ENCODE results near the gene PDE8A. TPM values are rescaled to one million over a fixed set of nuclear protein-coding genes. Genes with fewer than 3 reads are reported as not detected.

The PDE8A gene
- total and polyA plus RNA-seq, 5 experiments from 2014 or later: 0.90 to 32.3 (median 3.0) TPM

DNA sequence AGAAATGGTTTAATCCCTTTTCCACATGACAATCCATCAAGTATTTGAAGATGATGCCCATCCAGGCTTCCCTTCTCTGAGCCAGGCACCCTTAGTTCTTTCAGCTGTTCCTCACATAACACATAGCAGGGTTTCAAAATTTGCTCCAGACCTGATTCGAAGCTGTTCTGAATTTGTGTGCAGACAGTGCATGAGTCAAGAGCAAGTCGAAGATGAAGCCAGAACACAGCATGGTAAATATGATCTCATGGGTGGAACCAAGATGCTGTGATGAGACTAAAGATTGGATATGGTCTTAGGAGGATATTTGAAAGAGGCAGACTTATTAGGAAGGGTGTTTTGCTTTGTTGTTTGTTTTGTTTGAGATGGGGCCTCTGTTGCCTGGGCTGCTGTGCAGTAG lies 32.6 kb upstream of the PDE8A start:
- H3K4me3 Mint-ChIP-seq: no peak overlapping the region
- no peak for ATAC-seq
- peaks cover 0 to 2% (median 0%) of the 10 kb centered on the region in 3 donors for H3K36me3 Mint-ChIP-seq
- H3K27ac Mint-ChIP-seq: no peak overlapping the region
- peaks cover 0 to 7% (median 0%) of the 10 kb centered on the region in 5 donors for H3K27me3 Mint-ChIP-seq
- DNase-seq: no peak
- no peaks in the 10 kb centered on the region for H3K4me1 Mint-ChIP-seq
- no peaks in the 10 kb centered on the region for H3K9me3 Mint-ChIP-seq
- POLR2A ChIA-PET: no interaction called here

GRCh38 chr15:84949845-84950569 lies 31.6 kb upstream of the PDE8A start:
- H3K9me3 Mint-ChIP-seq: no peaks in the 10 kb centered on the region
- peaks cover 0 to 2% (median 0%) of the 10 kb centered on the region in 3 donors for H3K36me3 Mint-ChIP-seq
- H3K4me1 Mint-ChIP-seq: no peaks in the 10 kb centered on the region
- ATAC-seq (no peak), DNase-seq (no peak)
- POLR2A ChIA-PET: no interaction called here
- H3K4me3 Mint-ChIP-seq: no peak overlapping the region
- H3K27ac Mint-ChIP-seq: peak overlapping the region in 1 of 10 donors; percentile 65
- peaks cover 0 to 6% (median 0%) of the 10 kb centered on the region in 5 donors for H3K27me3 Mint-ChIP-seq

GRCh38 chr15:84950570-84951111 lies 31.0 kb upstream of the PDE8A start:
- DNase-seq (no peak), ATAC-seq (no peak)
- Mint-ChIP-seq H3K27me3 (peaks cover 0 to 6% (median 2%) of the 10 kb centered on the region in 5 donors), H3K4me1 (peaks cover 0 to 4% (median 3%) of the 10 kb centered on the region in 4 donors), H3K4me3 (no peak overlapping the region), H3K9me3 (no peaks in the 10 kb centered on the region), H3K36me3 (peaks cover 0 to 2% (median 0%) of the 10 kb centered on the region in 3 donors), H3K27ac (peak overlapping the region in 1 of 10 donors; percentile 65)
- POLR2A ChIA-PET: no interaction called here

GRCh38 chr15:84951736-84952135 lies 29.9 kb upstream of the PDE8A start:
- ATAC-seq (no peak), DNase-seq (no peak)
- POLR2A ChIA-PET: interaction anchor here (0.6 kb wide), 1 partner anchor 347 kb away, joined by 4 read pairs; no protein-coding TSS in a partner anchor
- Mint-ChIP-seq H3K27me3 (peaks cover 4 to 13% (median 11%) of the 10 kb centered on the region in 5 donors), H3K27ac (no peak overlapping the region), H3K9me3 (no peaks in the 10 kb centered on the region), H3K36me3 (peaks cover 0 to 2% (median 0%) of the 10 kb centered on the region in 3 donors), H3K4me1 (peaks cover 4 to 11% (median 9%) of the 10 kb centered on the region in 4 donors), H3K4me3 (no peak overlapping the region)

DNA sequence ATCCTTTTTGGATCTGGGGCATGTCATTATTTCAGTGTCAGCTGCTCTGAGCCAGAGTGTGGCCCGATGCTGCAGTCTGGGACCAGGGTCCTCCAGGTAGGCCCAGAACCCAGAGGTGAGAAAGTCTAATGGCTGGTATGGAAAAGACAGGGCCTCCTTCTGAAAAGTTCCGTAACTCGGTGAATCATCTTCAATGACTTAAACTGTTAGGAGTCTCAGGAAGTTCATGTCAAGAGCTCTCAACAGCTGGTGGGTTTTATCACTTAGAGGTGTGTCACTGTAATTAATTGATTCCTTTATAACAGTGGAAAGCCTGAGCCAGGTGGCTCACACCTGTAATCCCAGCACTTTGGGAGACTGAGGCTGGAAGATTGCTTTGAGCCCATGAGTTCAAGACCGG lies 28.5 kb upstream of the PDE8A start:
- peaks cover 4 to 11% (median 9%) of the 10 kb centered on the region in 4 donors for H3K4me1 Mint-ChIP-seq
- DNase-seq (no peak), ATAC-seq (no peak)
- no peak overlapping the region for H3K4me3 Mint-ChIP-seq
- no peaks in the 10 kb centered on the region for H3K9me3 Mint-ChIP-seq
- POLR2A ChIA-PET: no interaction called here
- no peaks in the 10 kb centered on the region for H3K36me3 Mint-ChIP-seq
- H3K27me3 Mint-ChIP-seq: peaks cover 7 to 23% (median 15%) of the 10 kb centered on the region in 5 donors
- no peak overlapping the region for H3K27ac Mint-ChIP-seq

DNA sequence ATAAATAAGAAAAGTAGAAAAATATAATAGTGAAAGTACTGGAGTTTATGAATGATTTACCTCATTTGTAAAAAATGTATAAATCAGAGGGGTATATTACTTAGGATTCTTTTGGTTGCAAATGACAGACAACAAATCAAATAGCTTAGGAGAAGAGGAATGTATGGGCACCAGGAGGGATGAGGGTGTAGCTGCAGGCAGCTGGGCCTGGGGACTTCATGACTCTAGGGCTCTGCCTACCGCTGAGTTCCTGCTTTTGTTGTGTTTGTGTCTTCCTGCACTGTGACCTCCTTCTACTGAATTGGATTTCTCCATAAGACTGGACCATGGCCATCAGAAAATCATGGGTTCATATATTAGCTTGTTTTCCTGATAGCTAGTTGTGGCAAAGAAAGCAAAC lies 27.9 kb upstream of the PDE8A start:
- H3K4me1 Mint-ChIP-seq: peaks cover 4 to 11% (median 9%) of the 10 kb centered on the region in 4 donors
- POLR2A ChIA-PET: no interaction called here

DNA sequence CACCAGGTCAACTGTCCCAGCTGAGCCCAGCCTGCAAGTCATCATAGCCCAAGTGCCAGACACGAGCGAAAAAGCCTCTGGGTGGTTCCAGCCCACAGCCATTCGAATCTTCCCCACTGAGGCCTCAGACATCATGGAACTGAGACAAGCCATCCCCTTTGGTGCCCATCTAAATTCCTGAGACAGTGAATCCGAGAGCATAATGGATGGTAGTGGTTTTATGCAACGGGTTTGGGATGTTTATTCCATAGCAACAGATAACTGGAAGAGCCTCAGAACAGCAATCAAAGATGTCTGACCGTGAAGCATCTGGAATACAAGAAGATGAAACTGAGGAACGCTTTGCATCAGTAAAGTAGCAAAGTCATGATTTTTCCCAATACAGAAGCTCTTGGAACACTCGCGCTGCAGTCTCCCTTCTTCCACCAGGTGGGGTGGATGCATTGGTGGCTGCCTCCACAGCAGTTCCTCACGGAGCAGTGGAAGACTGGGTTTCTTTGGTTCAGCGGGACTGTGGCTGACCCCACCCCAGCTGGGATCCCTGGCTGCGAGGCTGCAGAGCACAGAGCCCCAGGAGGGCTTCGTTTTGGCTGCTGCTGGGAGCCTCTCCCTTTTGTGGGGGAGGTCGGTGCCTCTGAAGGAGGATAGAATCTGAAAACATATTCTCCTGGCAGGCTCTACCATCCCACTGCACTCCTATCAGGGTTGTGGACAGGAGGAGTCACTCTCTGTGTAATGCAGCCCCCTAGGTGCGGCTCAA lies 26.4 kb upstream of the PDE8A start:
- peaks cover 9 to 17% (median 9%) of the 10 kb centered on the region in 4 donors for H3K4me1 Mint-ChIP-seq
- POLR2A ChIA-PET: no interaction called here
- no peak overlapping the region for H3K27ac Mint-ChIP-seq
- peaks cover 7 to 34% (median 15%) of the 10 kb centered on the region in 5 donors for H3K27me3 Mint-ChIP-seq
- ATAC-seq (peak in 1 of 2 donors; percentile 77), DNase-seq (peak in 9 of 10 donors; percentile 5 to 69 (median 25))
- H3K4me3 Mint-ChIP-seq: no peak overlapping the region
- H3K9me3 Mint-ChIP-seq: no peaks in the 10 kb centered on the region
- H3K36me3 Mint-ChIP-seq: no peaks in the 10 kb centered on the region

More for the DNA sequence above, 27.9 kb upstream of the PDE8A start:
- ATAC-seq (no peak), DNase-seq (no peak)
- peaks cover 7 to 23% (median 16%) of the 10 kb centered on the region in 5 donors for H3K27me3 Mint-ChIP-seq
- H3K27ac Mint-ChIP-seq: no peak overlapping the region
- H3K9me3 Mint-ChIP-seq: no peaks in the 10 kb centered on the region
- H3K36me3 Mint-ChIP-seq: no peaks in the 10 kb centered on the region
- no peak overlapping the region for H3K4me3 Mint-ChIP-seq

GRCh38 chr15:84956199-84956598 lies 25.5 kb upstream of the PDE8A start:
- Mint-ChIP-seq H3K9me3 (no peaks in the 10 kb centered on the region), H3K27me3 (peaks cover 7 to 34% (median 15%) of the 10 kb centered on the region in 5 donors)
- POLR2A ChIA-PET: no interaction called here

GRCh38 chr15:84960391-84961113 lies 21.1 kb upstream of the PDE8A start:
- no peak overlapping the region for H3K4me3 Mint-ChIP-seq
- peaks cover 6 to 14% (median 9%) of the 10 kb centered on the region in 4 donors for H3K4me1 Mint-ChIP-seq
- no peak overlapping the region for H3K27ac Mint-ChIP-seq
- no peaks in the 10 kb centered on the region for H3K36me3 Mint-ChIP-seq
- ATAC-seq (no peak), DNase-seq (no peak)
- POLR2A ChIA-PET: no interaction called here
- peaks cover 0 to 4% (median 0%) of the 10 kb centered on the region in 9 donors for H3K9me3 Mint-ChIP-seq
- peaks cover 11 to 42% (median 20%) of the 10 kb centered on the region in 5 donors for H3K27me3 Mint-ChIP-seq

More at GRCh38 chr15:84956199-84956598, 25.5 kb upstream of the PDE8A start:
- no peaks in the 10 kb centered on the region for H3K36me3 Mint-ChIP-seq
- H3K27ac Mint-ChIP-seq: peak overlapping the region in 1 of 10 donors; percentile 54
- ATAC-seq: no peak
- no peak overlapping the region for H3K4me3 Mint-ChIP-seq
- no peak for DNase-seq
- H3K4me1 Mint-ChIP-seq: peaks cover 9 to 17% (median 9%) of the 10 kb centered on the region in 4 donors

DNA sequence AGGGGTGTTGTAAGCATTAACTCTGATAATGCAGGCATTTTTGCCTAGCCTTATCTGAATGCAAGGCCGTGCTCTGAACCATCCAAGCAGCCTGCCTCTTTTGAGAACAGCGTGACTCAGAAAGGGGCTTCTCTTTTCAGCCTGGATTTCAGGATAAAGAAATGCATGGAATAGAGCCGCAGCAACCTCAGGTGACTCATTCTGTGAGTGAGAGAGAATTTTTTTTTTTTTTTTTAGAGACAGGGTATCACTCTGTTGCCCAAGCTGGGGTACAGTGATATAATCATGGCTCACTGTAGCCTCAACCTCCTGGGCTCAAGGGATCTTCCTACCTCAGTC lies 20.6 kb upstream of the PDE8A start:
- H3K4me3 Mint-ChIP-seq: no peak overlapping the region
- DNase-seq: no peak
- peaks cover 8 to 37% (median 16%) of the 10 kb centered on the region in 5 donors for H3K27me3 Mint-ChIP-seq
- H3K4me1 Mint-ChIP-seq: peaks cover under 1 to 8% (median 4%) of the 10 kb centered on the region in 4 donors
- H3K36me3 Mint-ChIP-seq: no peaks in the 10 kb centered on the region
- no peak overlapping the region for H3K27ac Mint-ChIP-seq
- no peak for ATAC-seq
- POLR2A ChIA-PET: no interaction called here
- H3K9me3 Mint-ChIP-seq: peaks cover 0 to 4% (median 0%) of the 10 kb centered on the region in 9 donors

DNA sequence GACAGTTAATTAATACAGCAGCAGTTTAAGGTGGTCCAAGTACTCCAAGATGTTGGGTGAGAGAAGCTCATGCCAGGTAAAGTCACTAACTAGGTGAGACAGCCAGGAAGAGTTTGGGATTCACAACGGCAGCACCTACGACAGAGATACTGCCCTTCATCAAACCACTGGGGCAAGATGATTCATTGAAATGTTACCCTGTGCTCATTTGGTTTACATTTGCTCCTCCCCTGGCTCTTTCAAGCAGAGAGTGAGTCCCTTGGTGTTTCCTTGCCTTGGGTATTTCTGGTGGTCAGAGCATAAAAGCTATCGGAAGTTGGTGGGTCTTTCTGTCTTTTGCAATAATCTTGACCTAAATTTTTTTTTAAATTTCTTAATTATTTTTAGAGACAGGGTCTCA lies 19.9 kb upstream of the PDE8A start:
- Mint-ChIP-seq H3K4me1 (peaks cover 0 to 6% (median 2%) of the 10 kb centered on the region in 4 donors), H3K9me3 (peaks cover 0 to 10% (median 0%) of the 10 kb centered on the region in 9 donors), H3K4me3 (no peak overlapping the region), H3K36me3 (no peaks in the 10 kb centered on the region), H3K27ac (peak overlapping the region in 1 of 10 donors; percentile 21), H3K27me3 (peaks cover 7 to 31% (median 14%) of the 10 kb centered on the region in 5 donors)
- DNase-seq (no peak), ATAC-seq (no peak)
- POLR2A ChIA-PET: no interaction called here

- Mint-ChIP-seq H3K4me1 (peaks cover 0 to 6% (median 2%) of the 10 kb centered on the region in 4 donors), H3K27ac (no peak overlapping the region), H3K9me3 (peaks cover 0 to 14% (median 0%) of the 10 kb centered on the region in 9 donors), H3K27me3 (peaks cover 4 to 25% (median 8%) of the 10 kb centered on the region in 5 donors), H3K36me3 (no peaks in the 10 kb centered on the region), H3K4me3 (no peak overlapping the region)
- POLR2A ChIA-PET: no interaction called here
- ATAC-seq: no peak
- no peak for DNase-seq
Measured at GRCh38 chr15:84962955-84963354, 18.7 kb upstream of the PDE8A start.

Measured in naive thymus-derived CD8-positive, alpha-beta T cell (primary cell).